NOMO-1 treated with DMSO at 0.1 percent for 48 hours (cell line): ENCODE measurements around the gene ZFAND2A.
A peak's percentile ranks its signal among the peaks of the same experiment; 100 is the strongest.
"Not testable (repeated sequence)": the region's sequence is repeated elsewhere in the genome, so short reads cannot be mapped to it uniquely, and the experiment has no call there.

Experiments
- DNase-seq: peaks from one replicate; lab custom pipeline; 2025; ENCODE audit not compliant: unreplicated experiment; lab: John Stamatoyannopoulos, UW

ZFAND2A gene

DNA sequence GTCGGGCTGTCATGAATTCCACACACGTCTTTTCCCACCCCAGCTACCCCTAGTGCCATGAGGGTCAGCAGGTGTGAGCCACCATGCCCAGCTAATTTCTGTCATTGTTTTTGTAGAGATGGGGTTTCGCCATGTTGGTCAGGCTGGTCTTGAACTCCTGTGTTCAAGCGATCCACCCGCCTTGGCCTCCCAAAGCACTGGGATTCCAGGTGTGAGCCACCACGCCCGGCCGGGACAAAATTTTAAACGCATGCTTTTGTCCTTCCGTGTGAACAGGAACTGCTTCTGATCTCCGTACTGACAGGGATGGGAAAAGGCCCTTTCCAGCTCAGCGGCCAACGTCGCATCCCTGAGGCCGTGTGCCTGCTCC is 15.6 kb upstream of the ZFAND2A start:
- DNase-seq: no peak

DNA sequence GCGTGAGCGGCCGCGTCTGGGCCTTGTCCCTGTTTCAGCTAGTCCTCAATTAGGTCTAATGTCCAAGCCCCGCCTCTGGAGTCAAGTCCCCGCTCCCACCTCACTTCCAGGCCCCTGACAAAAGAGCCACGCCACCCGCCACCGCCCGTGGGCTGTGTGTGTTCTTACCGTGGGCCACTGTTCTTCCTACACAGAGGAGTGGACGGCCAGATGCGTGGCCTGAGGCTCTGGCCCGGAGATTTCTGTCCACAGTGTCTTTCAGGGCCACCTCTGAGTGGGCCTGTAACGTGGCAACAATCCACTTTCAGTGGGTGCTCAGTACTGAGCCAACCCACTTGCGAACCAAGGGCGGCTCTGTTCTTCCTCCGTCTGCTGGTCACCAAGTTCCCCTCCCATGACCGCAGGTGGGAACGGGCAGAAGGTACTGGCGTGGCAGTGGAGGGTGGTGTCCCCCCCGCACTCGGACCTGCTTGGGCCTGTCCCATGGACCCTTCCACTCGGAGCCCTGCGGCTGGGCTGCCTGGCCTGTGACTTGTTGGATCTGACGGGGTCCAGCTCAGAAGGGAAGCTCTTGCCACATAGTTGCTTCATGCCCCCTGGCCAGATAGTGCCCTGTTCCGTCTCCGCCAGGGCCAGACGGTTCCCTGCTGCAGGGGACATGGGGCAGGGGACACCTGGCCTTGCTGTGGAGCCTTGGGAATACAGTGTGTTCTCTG is 15.0 kb upstream of the ZFAND2A start:
- no peak for DNase-seq

DNA sequence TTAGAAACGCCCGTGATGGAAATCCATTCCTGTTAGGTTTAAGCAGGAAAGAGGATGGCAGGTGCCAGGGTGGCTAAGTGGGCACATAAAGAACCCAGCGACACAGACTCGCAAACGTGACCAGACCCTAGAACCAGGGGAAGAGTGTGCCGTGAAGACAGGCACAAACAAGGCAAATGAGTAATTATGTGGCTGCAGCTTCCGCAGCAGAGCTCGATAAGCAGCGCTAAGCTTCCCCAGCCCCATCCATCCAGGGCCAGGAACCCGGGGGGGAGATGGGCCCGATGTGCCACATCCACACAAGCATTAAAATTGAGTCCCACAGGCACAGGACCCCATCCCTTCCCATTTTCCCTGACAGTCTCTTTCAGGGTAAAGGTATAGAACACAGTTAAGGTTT is 14.0 kb upstream of the ZFAND2A start:
- DNase-seq: no peak

DNA sequence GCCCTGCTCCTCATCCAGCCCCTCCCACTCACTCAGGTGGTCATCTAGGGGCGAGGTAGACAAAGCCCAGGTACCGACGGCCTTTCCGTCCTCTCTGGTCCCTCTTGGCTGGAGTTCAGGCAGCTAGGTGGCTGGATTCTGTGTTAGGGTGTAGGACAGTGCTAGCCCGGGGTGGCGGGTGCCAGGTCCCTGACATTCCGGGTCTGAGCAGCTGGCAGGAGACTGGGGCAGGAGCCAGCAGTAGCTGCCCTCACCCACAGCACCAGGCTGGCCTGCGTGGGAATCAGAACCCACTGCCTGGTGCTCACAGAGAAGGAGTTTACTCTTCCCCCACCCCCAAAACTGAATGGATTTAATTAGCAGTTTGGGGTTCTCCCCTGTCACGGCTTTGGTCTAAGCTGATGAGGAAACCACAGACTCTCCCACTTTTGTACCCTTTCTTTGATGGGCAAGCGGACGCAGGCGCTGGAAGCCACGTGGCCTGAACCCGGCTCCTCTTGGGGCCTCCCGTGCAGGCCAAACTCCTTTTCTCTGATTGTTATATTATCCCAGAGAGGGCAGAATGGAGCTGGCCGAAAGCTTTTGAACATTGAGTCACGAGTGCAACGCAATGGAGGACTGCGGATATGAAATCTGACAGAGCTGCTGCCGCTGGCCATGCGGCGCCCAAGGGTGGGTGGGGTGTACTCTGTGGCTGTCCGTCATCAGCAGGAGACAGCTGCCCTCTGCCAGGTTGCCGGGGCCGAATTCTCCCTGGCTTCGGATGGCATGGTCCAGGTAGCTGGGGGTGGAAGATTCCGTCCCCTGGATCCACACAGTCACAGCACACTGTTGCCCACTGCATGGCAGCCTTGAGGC is 12.9 kb upstream of the ZFAND2A start:
- DNase-seq: no peak

DNA sequence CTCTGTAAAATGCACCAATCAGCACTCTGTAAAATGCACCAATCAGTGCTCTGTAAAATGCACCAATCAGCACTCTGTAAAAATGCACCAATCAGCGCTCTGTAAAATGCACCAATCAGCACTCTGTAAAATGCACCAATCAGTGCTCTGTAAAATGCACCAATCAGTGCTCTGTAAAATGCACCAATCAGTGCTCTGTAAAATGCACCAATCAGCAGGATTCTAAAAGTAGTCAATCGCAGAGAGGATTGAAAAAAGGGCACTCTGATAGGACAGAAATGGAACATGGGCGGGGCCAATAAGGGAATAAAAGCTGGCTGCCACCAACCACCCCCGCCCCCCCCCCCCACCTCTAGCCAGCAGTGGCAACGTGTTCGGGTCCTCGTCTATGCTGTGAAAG is 11.5 kb upstream of the ZFAND2A start:
- not testable (repeated sequence) for DNase-seq

DNA sequence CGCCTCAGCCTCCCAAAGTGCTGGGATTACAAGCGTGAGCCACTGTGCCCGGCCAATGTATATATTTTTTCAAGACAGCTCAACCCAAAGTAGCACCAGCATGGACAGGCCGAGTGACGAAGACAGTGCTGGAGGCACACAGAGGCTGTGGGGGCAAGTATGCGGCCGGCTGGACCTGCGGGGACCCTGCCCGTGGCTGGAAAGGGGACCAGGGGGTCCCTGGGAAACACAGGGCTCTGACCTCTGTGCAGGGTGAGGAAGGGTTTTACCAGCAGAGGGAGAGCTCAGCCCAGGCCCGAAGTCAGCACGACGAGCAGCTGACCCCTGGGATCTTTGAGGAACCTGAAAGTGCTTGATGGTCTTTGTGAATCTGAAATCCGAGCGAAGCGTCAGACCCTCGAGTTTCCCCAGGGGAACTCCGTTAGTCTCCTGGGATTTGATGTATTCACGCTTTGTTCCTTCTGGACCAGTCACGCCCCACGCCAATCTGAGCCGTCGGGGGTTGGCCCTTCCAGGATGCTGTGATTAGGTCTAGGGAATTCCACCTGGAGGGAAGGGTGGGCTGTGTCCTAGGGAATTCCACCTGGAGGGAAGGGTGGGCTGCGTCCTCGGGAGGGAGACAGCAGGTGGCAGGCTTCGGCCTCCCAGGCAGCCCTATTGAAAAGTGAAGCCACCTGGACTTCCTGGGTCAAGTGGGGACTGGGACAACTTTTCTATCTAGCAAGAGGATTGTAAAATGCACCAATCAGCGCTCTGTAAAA is 10.9 kb upstream of the ZFAND2A start:
- DNase-seq: no peak

DNA sequence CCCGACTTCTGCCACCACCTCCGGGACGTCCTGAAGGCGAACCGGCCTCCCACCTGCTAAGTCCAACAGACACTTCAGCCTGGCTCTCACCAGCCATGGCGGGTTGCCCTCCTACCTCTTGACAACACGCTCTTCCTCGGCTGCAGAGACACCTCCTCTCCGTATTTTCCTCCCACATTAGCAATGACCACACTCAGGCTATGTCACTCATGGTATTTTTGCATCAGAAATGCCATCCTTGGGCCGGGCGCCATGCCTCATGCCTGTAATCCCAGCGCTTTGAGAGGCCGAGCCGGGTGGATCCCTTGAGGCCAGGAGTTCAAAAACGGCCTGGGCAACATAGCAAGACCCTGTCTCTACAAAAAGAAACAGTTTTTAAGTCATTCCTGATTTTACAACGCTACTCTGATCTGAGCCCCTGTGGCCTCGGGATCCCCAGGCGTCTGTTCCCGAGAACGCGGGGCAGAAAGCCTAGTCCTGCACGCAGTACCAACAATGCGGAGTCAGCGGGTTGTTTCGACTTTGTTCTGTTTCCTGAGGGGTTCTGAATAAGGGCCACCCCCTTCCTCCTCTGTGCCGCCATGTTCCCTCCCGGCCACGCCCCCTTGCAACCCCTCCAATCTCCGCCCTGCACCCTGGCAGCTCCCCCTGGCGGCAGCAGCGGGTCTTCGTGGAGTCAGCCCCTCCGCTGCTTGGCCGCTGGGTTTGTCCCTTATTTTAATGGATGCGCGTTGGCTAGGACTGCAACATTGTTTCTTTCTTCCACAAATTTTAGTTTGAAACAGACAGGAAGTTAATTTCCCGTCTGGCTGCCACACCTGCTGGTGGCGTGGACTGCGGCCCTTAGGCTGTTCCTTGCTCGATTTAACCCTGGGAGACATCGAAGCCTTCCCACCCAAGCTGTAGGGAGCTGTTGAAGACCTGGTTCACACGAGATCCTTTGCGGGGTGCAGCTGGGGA is 9.7 kb upstream of the ZFAND2A start:
- peak; percentile 91 for DNase-seq

DNA sequence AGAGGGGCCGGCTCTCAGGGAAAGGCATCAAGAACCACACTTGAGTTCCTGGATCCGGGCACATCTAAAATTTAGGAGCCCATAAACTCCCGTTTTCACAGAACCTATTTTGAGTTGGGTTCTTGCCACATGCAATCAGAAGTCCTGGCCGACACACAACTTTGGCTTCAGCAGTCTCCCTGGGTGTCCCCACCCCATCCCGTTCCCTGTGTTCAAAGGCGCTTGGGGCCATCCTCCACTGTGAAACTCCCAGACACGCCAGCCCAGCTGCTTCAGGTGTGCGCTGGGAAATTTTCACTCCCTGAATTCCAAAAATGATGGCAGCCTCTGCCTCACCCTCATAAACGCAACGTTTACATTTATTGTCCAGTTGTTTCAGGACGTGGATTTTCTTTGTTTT is 8.4 kb upstream of the ZFAND2A start:
- no peak for DNase-seq

DNA sequence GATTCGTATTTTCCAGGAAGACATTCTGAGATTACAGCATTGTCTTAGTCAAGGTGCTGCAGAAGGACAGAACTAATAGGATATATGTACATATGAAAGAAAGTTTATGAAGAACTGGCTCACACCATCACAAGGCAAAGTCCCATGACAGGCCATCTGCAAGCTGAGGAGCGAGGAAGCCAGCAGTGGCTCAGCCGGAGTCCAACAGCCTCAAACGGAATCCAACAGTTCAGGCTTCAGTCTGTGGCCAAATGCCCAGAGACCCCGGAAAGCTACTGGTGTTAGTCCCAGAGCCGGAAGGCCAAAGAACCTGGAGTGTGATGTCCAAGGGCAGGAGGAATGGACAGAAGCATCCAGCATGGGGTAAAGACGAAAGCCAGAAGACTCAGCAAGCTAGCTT is 4.4 kb upstream of the ZFAND2A start:
- no peak for DNase-seq

DNA sequence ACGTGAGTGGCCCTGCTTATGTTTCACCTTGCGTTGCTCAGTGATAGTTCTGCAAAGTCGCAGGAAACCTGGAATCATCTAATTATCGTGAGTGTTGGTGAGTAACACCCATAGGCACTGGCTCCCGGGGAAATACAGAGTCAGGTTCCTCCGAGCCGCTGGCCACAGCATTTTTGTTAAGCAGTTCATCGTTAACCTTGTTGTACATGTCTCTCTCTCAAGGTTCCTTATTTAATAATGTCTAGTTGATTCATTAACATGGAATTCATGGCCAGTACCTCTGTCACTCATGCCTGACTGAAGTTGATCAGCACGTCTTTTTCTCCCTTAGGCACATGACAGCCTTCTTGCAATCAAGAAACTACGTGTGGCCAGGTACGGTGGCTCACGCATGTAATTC is 3.1 kb upstream of the ZFAND2A start:
- no peak for DNase-seq

DNA sequence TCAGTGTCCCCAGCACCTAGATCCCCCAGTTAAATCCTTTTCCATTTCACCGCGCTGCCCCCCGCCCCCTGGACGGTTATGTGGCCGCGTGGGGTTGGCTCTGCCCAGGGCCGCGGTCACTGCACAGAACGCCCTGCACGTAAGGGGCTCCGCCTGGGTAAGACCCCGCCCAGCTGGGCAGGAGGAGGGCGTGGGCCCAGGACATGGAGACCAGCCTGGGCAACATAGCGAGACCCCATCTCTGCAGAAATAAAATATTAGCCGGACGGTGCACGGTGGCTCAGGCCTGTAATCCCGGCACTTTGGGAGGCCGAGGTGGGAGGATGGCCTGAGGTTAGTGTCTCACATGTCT is 650 bp upstream of the ZFAND2A start:
- peak; percentile 35 for DNase-seq

DNA sequence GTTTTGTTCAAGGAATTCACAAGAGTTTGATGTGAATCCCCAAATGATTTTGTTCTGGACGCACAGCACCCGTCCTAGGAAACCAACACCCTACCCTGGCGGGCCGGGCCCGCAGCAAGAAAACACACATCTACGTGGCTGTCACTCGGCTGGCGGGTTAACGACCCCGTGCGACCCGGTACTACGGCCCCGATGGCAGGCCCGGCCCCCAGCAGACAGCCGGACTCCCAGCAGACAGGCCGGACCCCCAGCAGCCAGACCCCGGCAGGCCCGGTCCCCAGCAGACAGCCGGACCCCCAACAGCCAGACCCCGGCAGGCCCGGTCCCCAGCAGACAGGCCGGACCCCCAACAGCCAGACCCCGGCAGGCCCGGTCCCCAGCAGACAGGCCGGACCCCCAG is 765 bp downstream of the ZFAND2A start:
- DNase-seq: not testable (repeated sequence)

DNA sequence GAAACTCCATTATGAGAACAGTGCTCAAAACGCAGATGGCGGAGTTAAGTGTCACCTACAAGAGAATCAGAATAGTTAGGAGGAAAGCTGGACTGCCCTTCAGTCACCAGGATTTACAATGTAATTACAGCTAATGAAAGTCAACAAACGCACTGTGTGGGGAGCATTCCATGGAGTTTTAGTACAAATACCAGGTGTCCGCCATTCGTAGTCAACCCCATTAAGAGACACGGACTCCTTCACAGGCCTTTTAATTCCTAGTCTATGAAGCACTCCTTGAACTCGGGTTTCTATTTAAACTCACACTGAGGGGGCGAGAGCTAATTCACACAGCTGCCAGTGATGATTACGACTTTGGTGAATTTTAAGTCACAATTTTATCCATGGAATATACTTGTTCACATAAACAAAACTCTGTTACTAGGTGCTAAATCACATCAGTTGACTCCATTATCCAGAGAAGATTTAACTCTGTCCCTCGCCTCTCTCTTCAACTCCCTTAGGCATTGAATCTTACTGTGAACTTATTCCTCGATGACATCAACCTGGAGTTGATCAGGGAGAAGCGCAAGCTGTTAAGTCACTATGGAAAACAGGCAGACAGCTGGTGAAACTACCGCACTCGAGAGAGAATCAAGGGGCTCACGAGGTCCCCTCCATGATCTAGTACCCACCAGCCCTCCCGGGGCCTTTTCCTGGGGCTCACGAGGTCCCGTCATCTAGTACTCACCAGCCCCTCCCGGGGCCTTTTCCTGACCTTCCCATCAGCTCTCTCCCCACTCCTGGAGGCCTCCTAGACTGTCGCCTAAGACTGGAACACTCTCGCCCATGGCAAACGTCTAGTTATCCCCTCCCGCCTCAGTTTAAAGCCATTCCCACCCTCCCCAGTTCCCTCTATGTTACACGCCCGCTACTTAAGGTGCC is 1.5 kb downstream of the ZFAND2A start:
- DNase-seq: no peak

DNA sequence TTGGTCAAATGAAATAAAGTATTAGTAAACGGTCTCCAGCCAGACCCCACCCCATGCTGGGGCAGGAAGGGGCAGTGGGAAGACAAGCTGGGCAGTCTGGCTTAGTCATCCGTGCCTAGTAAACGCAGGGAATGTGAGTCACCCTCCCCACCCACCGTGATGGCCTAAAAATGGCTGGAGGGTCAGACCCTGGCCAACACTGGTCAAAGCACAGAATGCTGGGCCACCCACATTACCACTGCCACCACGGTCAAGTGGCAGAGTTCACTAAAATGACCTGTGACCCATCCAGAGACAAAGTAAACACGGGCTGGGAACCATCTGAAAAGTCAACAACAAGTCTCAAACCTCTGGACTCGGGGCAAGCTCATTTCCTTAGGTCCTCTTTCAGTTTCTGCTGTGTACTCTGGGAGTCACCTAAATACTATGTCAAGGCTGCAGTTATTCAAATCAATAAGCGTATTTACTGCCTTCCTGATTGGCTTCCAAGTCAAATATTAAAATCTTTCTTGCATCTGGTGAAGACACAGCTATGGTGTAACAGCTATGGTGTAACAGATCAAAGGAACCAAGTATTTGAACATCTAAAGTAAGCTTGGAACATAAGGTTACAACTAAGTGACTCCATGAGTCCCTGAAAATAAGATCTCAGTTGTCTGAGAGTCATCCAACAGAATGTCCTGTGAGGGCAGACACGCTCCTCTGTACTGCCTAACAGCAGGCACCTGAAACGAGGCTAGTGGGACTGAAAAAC is 3.0 kb downstream of the ZFAND2A start:
- peak; percentile 54 for DNase-seq

DNA sequence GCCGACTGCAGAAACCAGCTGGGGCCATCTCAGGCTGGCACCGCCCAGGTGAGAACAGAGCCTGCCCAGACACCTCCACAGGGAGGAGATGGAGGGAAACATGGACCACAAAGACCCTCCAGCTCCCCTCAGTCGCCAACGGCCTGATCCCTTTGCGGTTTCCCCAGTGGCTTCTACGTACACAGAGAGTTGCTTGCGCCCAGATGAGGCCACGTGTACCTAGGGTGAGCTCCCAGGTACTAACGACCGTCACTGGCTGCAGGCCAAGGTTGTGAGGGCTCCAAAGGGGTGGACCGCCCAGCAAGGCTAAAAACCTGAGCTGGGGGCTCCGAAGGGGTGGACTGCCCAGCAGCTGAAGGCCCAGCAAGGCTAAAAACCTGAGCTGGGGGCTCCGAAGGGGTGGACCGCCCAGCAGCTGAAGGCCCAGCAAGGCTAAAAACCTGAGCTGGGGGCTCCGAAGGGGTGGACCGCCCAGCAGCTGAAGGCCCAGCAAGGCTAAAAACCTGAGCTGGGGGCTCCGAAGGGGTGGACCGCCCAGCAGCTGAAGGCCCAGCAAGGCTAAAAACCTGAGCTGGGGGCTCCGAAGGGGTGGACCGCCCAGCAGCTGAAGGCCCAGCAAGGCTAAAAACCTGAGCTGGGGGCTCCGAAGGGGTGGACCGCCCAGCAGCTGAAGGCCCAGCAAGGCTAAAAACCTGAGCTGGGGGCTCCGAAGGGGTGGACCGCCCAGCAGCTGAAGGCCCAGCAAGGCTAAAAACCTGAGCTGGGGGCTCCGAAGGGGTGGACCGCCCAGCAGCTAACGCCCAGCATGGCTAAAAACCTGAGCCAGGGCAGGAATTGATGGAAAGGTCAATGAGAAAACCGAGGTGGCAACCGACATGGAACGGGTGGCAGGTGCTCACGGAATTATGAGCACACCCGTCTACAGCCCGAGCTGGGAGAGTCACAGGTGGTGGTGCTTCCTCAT is 3.9 kb downstream of the ZFAND2A start:
- not testable (repeated sequence) for DNase-seq

DNA sequence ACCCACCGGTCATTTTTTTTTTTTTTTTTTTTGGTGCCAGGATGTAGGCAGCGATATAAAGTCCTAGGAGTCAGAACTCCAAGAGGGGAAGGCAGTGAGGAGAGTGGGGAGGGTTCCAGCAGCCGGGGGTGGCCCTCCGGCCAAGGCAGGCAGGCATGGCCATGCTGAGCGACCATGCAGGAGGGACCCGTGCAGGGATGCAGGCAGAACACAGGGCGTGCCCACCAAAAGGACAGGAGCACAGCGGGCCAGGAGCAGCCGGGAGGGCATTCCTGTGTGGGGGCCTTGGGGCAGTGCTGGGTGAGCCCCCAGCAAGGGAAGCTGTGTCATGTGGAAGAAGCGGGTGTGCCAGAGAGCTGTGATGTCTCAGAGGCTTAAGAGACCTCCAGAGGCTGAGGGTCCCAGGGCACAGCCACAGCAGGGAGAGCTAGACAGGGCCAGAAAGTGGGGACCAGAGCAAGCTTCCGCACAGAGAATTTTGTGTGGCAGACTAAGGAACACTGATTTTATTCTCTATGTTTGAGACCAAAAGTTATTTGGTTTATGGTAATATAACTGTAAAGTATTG is 5.7 kb downstream of the ZFAND2A start:
- DNase-seq: no peak

DNA sequence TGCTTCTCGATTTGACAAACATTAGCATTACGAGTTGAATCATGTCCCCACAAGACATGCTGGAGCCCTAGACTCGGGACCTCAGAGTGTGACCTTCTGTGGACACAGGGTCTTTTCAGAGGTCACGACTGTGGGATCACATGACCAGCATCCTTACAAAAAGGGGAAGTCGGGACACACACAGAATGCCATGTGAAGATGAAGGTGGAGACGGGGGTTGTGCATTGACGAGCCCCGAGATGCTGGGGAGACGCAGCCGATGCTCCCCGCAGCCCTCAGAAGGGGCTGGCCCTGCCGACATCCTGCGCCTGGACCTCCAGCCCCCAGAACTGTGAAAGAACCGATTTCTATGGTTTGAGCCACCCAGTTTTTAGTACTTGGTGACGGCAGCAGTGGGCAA is 7.5 kb downstream of the ZFAND2A start:
- no peak for DNase-seq
